ENCODE results near the gene BCL11B.

Gene BCL11B

DNA sequence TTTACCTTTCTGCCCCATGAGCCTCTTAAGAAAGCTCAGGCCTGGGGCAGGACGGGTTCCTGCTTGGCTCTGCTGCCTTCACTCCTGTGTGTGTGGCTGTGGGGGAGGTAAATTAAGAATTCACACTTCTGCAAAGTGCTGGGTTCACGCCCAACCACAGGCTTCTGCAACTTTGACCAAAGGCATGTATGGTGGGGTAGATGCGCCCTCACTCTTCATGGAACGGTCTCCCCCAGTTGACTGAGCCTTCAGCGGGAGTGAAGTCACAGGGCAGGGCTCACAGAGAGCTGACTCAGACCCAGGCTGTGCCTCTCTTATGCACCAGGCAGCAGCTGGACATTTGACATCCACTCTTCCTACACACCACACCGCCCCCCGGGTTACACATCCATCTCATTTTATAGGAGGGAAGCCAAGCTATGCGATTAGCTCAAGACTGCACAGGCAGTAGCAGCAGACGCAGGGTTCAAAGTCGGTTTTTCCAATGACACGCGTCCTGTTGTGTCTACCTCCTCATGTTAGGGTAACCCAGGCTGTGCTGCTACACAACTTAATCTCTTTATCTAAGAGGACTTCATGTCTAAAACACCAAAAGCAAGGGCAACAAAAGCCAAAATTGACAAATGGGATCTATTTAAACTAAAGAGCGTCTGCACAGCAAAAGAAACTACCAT, 15.4 kb upstream of the BCL11B start:
- in situ Hi-C loops (cut with MboI; ENCODE audit: low sequenced_read_pairs): no loop called here

- in situ Hi-C loops (cut with MboI; ENCODE audit: low sequenced_read_pairs): no loop called here
Observed at GRCh38 chr14:99286761-99287160, 14.8 kb upstream of the BCL11B start.

- in situ Hi-C loops (cut with MboI; ENCODE audit: low sequenced_read_pairs): no loop called here
Observed at GRCh38 chr14:99284254-99285004, 12.4 kb upstream of the BCL11B start.

DNA sequence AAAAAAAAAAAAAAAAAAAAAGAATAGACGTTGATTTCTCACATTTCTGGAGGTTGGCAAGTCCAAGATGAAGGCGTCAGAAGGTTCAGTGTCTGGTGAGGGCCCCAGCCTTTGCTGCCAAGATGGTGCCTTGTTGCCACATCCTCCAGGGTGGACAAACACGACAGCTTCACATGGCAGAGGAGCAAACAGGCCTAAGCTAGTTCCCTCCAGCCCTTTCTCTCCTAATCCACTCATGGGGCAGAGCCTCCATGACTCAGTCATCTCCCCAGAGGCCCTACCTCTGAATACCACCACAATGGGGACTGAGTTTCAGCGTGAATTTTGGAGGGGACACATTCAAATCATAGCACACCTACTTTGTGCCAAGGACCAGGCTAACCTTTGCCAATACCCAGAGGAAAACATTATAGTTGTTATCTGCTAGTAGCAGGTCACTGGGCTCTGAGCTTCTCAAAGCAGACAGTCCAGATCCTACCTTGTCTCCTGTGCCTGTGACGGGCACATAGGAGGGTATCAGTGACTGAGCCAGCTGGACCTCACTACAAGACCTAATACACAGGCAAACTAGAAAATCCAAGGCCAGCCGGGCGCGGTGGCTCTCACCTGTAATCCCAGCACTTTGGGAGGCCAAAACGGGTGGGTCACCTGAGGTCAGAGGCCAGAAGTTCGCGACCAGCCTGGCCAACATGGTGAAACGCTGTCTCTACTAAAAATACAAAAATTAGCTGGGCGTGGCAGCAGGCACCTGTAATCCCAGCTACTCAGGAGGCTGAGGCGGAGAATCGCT, 10.5 kb upstream of the BCL11B start:
- in situ Hi-C loops (cut with MboI; ENCODE audit: low sequenced_read_pairs): no loop called here

DNA sequence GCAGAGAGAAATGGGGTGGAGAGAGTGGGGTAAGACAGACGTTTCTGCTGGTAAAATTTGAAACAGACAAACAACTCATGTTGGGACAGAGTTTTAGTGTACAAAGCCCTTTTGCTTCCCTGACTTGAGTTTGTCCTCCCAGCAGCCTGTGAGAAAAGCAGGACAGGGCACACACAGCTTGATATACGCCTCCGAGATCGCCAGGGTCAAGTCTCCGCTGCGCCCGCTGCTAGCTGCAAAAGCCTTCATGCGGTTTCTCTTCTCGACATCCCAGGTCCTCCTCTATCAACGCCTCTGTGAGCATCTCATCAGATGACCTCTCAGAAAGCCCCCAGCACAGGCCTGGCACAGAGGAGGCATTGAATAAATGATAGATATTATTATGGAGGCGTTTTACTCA, 9.4 kb upstream of the BCL11B start:
- in situ Hi-C loops (cut with MboI; ENCODE audit: low sequenced_read_pairs): no loop called here

GRCh38 chr14:99280852-99281251, 8.9 kb upstream of the BCL11B start:
- in situ Hi-C loops (cut with MboI; ENCODE audit: low sequenced_read_pairs): no loop called here

DNA sequence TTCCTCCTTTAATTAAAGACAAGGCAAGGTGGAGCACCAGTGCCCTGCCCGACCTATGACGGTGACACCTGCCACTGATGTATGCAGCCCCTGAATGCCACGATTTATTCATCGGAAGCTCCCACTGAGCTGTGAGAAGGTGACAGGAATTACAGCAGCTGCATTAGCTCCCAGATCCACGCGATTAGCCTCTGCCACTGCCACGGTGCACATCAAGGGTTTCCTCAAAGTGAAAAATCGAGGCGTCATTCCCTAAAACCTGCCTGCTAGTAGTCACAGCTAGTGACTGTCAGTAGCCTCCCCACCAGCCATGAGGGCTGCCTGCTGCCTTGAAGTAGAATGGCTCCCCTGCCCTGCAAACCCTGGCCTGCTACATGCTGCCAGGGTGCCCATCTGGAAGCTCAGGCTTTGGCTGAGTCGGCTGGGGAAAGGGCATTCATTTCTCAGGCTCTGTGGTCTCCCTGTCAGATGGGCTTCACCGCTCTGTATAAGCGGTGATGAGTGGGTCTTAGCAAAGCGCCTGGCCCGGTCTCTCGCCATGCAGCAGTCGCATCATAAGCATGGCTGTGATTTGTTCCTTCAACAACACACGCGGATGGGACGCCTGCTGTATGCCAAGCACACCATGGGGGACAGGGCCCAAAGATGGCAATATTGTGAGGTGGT, 8.2 kb upstream of the BCL11B start:
- in situ Hi-C loops (cut with MboI; ENCODE audit: low sequenced_read_pairs): no loop called here

DNA sequence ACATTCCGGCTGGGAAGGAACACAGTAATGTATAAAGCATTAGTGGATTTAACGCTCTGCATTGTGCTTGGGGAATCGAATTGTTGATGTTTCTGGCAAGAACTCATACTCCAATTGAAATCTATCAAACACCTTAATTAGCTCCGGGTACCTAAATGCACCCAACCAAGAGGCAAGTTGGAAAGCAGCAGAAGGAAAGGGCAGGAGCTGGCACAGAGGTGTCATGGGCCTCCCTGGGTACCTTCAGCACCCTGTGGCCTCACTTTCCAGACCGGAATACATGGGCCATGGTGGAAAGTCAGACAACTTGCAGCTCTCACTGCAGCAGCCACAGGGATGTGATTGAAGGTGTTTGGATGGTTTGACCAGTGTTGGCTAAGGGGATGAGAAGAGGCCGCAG, 6.8 kb upstream of the BCL11B start:
- in situ Hi-C loops (cut with MboI; ENCODE audit: low sequenced_read_pairs): no loop called here

GRCh38 chr14:99277530-99277929, 5.5 kb upstream of the BCL11B start:
- in situ Hi-C loops (cut with MboI; ENCODE audit: low sequenced_read_pairs): no loop called here

DNA sequence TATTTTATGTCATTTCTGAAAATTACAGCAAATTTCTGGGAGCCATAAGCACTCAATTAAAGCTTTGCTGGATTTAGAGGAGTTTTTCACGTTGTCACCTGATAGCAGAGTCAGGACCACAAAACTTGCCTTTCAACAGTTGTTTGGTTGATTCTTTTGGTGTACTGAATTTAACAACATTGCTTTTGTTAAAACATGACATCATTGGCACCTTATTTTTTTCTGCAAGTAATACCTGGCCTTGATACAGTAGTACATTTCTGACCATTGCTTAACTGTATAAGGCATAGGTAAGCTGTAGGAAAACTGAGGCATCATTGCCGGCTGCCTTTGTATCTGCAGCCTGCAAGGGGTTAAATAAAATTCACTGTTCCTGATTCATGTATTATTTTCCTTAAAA, 4.5 kb upstream of the BCL11B start:
- in situ Hi-C loops (cut with MboI; ENCODE audit: low sequenced_read_pairs): no loop called here

- in situ Hi-C loops (cut with MboI; ENCODE audit: low sequenced_read_pairs): no loop called here
Observed at GRCh38 chr14:99275222-99275584, 3.2 kb upstream of the BCL11B start.

GRCh38 chr14:99274346-99275221, 2.6 kb upstream of the BCL11B start:
- in situ Hi-C loops (cut with MboI; ENCODE audit: low sequenced_read_pairs): no loop called here

- in situ Hi-C loops (cut with MboI; ENCODE audit: low sequenced_read_pairs): no loop called here
Observed at GRCh38 chr14:99273766-99274345, 1.9 kb upstream of the BCL11B start.

DNA sequence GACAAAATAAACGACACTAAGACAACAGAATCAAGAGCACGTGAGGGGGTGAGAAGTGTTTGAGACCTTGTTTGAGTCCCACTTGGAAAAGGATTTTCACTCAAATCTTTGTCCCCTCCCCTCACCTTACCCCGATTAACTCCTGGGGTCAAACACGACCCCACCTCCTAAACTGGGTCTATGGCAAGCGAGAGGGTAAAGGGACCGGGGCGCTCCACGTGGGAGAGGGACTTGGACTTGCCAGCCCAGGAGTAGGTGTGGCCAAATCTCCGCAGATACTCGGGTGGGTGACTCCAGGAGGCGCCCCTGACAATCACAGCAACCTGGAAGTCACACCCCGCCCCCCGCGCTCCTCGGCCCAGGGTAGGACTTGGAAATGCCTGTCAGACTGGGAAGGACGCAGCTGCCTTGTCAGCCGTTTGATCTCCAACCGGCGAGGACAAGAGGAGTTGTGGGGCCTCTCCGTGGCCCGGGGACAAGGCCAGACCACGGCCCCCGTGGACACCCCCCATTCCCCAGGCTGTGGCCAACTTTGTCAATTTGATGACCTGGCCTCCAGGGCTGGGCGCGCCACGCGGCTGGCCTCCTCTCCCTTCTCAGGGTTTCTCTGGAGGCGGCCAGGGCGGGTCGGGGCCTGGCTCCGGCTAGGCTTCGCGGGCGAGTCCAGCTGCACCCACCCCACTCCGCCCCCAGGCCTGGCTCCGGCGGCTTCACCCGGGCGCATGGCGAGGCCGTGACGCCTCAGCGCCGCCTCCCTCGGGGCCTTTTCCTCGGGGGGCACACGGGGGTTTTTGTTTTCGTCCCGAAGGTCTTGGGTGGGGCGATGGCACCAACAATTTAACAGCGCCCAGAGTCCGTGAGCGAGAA, 1.1 kb upstream of the BCL11B start:
- in situ Hi-C loops (cut with MboI; ENCODE audit: low sequenced_read_pairs): no loop called here

DNA sequence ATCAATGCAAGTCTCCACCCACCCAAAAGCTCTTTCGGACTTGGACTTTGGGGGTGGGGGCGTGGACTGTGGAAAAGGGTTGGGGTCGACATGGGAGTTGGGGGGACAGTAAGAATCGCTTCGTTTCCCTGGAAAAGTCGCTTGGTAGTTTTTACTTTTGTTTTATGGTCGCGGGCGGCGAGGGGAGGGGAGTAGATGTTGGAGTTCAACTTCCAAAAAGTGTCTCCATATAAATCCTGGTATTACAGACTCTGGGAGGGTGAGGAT, 568 bp upstream of the BCL11B start:
- in situ Hi-C loops (cut with MboI; ENCODE audit: low sequenced_read_pairs): no loop called here

DNA sequence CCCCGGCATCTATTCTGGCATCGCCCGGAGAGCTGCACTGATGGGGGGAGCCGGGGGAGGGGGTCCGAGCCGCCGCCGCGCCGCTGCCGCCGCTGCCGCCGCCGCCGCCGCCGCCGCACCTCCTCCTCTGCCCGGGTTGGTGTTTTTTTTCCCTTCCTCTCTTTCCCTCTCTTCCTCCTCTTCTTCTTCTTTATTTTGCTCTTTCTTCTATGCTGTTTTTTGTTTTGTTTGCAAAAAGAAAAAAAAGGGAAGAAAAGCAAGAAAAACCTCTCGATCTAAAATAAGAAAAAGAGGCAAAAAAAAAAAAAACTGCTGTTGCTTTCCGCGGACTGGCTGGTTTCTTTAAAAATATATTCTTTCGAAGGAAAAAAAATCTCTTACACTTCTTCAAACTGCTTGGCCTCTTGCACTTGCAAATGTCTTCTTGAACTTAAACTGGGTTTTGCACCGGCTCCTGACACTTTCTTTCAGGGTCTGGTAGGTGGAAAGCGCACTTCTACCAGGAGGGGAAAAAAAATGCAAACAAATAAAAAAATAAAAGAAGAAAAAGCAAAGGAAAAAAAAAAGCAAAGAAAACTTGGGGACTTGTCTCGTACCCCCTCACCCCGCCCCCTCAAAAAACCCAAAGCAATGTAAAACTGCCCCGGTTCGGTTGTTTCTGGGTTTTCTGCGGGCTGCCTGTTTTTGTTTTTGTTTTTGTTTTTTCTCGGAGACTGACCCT, 616 bp downstream of the BCL11B start:
- in situ Hi-C loops (cut with MboI; ENCODE audit: low sequenced_read_pairs): no loop called here

DNA sequence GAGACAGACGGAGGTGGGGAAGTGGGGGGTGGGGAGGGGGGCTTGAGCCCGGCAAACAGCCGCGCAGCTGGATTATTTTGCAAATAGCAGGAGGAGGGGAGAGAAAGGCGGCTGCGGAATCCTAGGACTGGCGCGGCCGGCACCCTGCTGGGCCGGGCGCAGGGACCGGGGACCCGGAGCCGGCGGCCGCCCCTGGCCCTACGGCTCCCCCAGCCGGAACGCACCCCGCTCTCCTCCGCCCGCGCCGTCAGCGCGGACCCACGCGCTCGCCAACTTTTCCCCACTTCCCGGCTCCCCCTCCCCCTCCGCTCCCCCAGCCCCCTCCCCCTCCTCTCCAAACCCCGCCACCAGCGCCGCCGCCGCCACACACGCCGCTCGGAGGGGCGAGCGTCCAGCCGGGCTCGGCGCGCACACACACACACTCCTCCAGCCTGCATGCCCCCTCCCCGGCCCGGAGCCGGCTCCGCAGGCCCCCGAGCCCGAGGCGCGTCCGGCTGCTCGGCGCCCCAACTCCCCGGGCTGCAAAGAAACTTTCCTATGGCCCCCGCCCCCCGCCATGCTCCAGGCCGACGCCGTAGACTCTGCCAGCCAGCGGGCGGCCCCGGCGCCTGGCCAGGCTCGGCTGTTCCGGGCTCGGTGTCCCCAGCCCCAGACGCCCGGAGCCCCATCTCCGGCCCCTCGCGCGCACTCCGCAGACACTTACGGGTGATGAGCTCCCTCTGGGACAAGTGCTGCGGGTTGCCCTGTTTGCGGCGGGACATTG, 1.4 kb downstream of the BCL11B start:
- in situ Hi-C loops (cut with MboI; ENCODE audit: low sequenced_read_pairs): no loop called here

All from HL-60/S4 treated with phorbol 12-myristate 13-acetate at 8.2 ng/mL for 4 days and 3 days (cell line).